K562 (cell line): ENCODE data around the gene MED15. TPM values are rescaled to one million over a fixed set of nuclear protein-coding genes. Genes with fewer than 3 reads are reported as not detected.

Experiments used
- AFF4 ChIP-seq: sonication (generic); formaldehyde crosslinking; IDR thresholded peaks from 2 replicates; pipeline ENCODE4 v1.8.0; 2023; ENCODE audit warnings: mild to moderate bottlenecking, missing genetic modification reagents
- CBFA2T2 ChIP-seq: fragments of 450-650 bp; conservative IDR thresholded peaks from 2 replicates; pipeline ENCODE4 v1.6.1; 2017; ENCODE audit warnings: mild to moderate bottlenecking
- CBX1 ChIP-seq: sonication (generic); IDR thresholded peaks from 2 replicates; pipeline ENCODE4 v1.6.1; 2016; ENCODE audit warnings: antibody characterized with exemption, low read depth, mild to moderate bottlenecking
- DNMT1 ChIP-seq: fragments of 450-650 bp; IDR thresholded peaks from 2 replicates; pipeline ENCODE4 v1.6.1; 2016; ENCODE audit warnings: antibody characterized with exemption, mild to moderate bottlenecking
- E2F6 ChIP-seq, 2 experiments: IDR thresholded peaks; 2 replicates each; pipeline ENCODE4 v1.6.1; 2011; ENCODE audit warnings: borderline replicate concordance in 1 of 2, control low read depth in 1 of 2, low read depth in 1 of 2, low read length in 1 of 2, mild to moderate bottlenecking in 1 of 2, mixed read lengths in 1 of 2, moderate library complexity in 1 of 2; ENCODE audit not compliant: insufficient read depth in 1 of 2, insufficient read length in 1 of 2, poor library complexity in 1 of 2, severe bottlenecking in 1 of 2; ENCODE audit errors: extremely low read depth in 1 of 2
- HDAC2 ChIP-seq: fragments of 450-650 bp; IDR thresholded peaks from 2 replicates; pipeline ENCODE4 v1.6.1; 2016; ENCODE audit warnings: mild to moderate bottlenecking
- REST ChIP-seq, 2 experiments: fragments of 450-650 bp; formaldehyde crosslinking in 1 of 2; IDR thresholded peaks; 2 replicates each; pipeline versions ENCODE4 v1.4.0 to v1.6.1; 2014 to 2020; ENCODE audit warnings: mild to moderate bottlenecking in 2 of 2, borderline replicate concordance in 1 of 2, low read depth in 1 of 2
- SNIP1 ChIP-seq: fragments of 450-650 bp; IDR thresholded peaks from 2 replicates; pipeline ENCODE4 v1.7.1; 2017; ENCODE audit warnings: low read depth, mild to moderate bottlenecking
- STAT5B ChIP-seq: fragments of 250-450 bp; sonication (Bioruptor Pico); IDR thresholded peaks from 2 replicates; pipeline ENCODE4 v1.8.0; 2021; ENCODE audit warnings: mild to moderate bottlenecking, inconsistent platforms
- ZNF274 ChIP-seq: IDR thresholded peaks from 2 replicates; pipeline ENCODE4 v1.6.1; 2011; ENCODE audit warnings: low read depth, mild to moderate bottlenecking, low read length, moderate library complexity, borderline replicate concordance
- ZNF282 ChIP-seq: sonication (generic); formaldehyde crosslinking; IDR thresholded peaks from 2 replicates; pipeline ENCODE4 v1.8.1; 2023; ENCODE audit warnings: missing genetic modification reagents
- ZNF551 ChIP-seq: fragments of 250-450 bp; sonication (Bioruptor Pico); IDR thresholded peaks from 2 replicates; pipeline ENCODE4 v1.5.0; 2021; ENCODE audit warnings: mild to moderate bottlenecking, moderate library complexity
- ZNF668 ChIP-seq: fragments of 250-450 bp; sonication (Bioruptor Pico); IDR thresholded peaks from 2 replicates; pipeline ENCODE4 v1.8.0; 2022; ENCODE audit warnings: mild to moderate bottlenecking, inconsistent platforms
- ZNF77 ChIP-seq: fragments of 250-450 bp; sonication (Bioruptor Pico); IDR thresholded peaks from 2 replicates; pipeline ENCODE4 v1.5.0; 2020
- polyA plus RNA-seq, 8 experiments: library from polyadenylated mRNA; depleted of rRNA in 4 of 8; stranded (reverse) in 5 of 8; unstranded in 3 of 8; fragments of >200 nt; fragmentation: Nextera tagmentation in 2 of 8; fragmentation: Illumina TruSeq in 1 of 8; extraction: Ambion mirVana in 2 of 8; extraction: Trizol in 1 of 8; gene quantifications; 2 replicates each; pipeline versions ENCODE4 v1.2.1 to v1.2.3, GENCODE V29; 2011 to 2014; ENCODE audit warnings: inconsistent platforms in 1 of 8, missing spikeins in 1 of 8
- total RNA-seq, 7 experiments: library from RNA; depleted of rRNA in 6 of 7; stranded (reverse); fragments of >200 nt in 6 of 7; fragmentation: Illumina TruSeq in 2 of 7; extraction: Trizol in 2 of 7; gene quantifications; 2 replicates each; pipeline versions ENCODE4 v1.2.1 to v1.2.3, GENCODE V29; 2011 to 2021; ENCODE audit warnings: low replicate concordance in 1 of 7

The MED15 gene
- total and polyA plus RNA-seq, 9 of the 15 experiments (the other 6 are each of a cell fraction or from before 2014, with no cell fraction given), result 4.0 to 271 (median 60.1) TPM

DNA sequence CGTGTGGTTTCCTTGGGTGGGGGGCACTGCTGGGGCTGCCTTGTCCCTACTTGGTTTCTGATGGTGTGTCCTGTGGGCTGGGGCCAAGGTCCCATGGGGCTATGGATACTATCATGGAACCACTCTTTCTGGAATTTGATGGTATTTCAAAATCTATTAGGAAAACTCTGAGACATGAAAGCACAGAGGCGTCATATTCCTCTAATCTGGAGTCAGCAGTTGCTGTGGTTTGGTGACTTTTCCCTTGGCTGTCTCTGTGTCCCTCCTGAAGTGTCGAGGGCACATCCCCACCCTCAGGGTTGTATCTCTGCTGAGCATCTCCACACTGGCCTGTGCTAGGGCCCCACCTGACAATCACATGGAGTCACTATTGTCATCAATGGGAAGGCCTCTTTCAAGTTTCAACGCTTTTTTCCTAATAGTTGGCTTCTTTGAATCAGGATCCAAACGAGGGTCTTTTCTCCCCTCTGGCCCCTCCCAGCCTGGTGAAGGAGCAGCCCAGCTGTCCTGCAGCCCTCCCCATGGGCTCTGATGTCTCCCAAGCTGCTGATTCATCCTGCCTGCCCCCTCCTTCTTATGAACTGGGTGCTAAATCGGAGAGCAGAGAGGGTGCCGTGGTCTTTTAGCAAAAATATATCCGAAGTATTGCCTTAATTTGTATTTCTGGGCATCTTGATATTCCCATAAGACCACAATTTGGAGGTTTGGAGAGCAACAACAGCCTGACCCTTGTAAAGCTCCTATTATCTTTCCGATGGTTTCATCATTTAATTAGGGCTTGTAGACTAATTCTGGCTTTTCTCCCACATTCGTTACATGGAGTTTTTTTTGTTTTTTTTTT lies 38.5 kb downstream of the MED15 start (continued):
- TF ChIP-seq AFF4 (CRISPR knock-in tag), result no peak
- peak; percentile 95 for TF ChIP-seq ZNF668 (CRISPR knock-in tag)
- no peak for TF ChIP-seq ZNF282 (CRISPR knock-in tag)
- no peak for TF ChIP-seq DNMT1
- TF ChIP-seq SNIP1, result no peak
- TF ChIP-seq REST (IDR thresholded peaks at IDR 0.05; ENCODE audit: borderline replicate concordance), result no peak
- peak; percentile 92 for TF ChIP-seq REST (CRISPR knock-in tag; IDR thresholded peaks at IDR 0.05; ENCODE audit: low read depth)
- no peak for TF ChIP-seq ZNF274
- no peak for TF ChIP-seq ZNF551 (CRISPR knock-in tag)
- TF ChIP-seq CBFA2T2, result no peak
- peak; percentile 85 for TF ChIP-seq STAT5B (CRISPR knock-in tag)
- TF ChIP-seq CBX1, result no peak
- peak; percentile 58 to 66 for TF ChIP-seq E2F6 (IDR thresholded peaks at IDR 0.05; ENCODE audit: borderline replicate concordance in 1 of 2, extremely low read depth in 1 of 2, insufficient read depth in 1 of 2, insufficient read length in 1 of 2, low read depth in 1 of 2, low read length in 1 of 2, poor library complexity in 1 of 2, severe bottlenecking in 1 of 2)
- no peak for TF ChIP-seq HDAC2
- TF ChIP-seq ZNF77, result no peak
